Breast epithelium (tissue), 3 donors: ENCODE measurements around the gene SFXN1.

Experiments used
- POLR2A ChIP-seq: fragments of 450-650 bp; IDR thresholded peaks from one replicate; pipeline ENCODE4 v1.6.1; 2016; ENCODE audit warnings: antibody characterized with exemption, mild to moderate bottlenecking, moderate library complexity
- POLR2AphosphoS5 ChIP-seq, 3 donors: sonication (generic); formaldehyde crosslinking; IDR thresholded peaks; one replicate each; pipeline ENCODE4 v1.6.1; 2017; ENCODE audit warnings: antibody characterized with exemption in 3 of 3
- TF ChIP-seq, protein P1 (sequence below), 3 donors: fragments of 450-650 bp; IDR thresholded peaks; one replicate each; pipeline ENCODE4 v1.5.1; 2016 to 2017; ENCODE audit warnings: antibody characterized with exemption in 3 of 3, mild to moderate bottlenecking in 3 of 3, moderate library complexity in 3 of 3

DNA sequence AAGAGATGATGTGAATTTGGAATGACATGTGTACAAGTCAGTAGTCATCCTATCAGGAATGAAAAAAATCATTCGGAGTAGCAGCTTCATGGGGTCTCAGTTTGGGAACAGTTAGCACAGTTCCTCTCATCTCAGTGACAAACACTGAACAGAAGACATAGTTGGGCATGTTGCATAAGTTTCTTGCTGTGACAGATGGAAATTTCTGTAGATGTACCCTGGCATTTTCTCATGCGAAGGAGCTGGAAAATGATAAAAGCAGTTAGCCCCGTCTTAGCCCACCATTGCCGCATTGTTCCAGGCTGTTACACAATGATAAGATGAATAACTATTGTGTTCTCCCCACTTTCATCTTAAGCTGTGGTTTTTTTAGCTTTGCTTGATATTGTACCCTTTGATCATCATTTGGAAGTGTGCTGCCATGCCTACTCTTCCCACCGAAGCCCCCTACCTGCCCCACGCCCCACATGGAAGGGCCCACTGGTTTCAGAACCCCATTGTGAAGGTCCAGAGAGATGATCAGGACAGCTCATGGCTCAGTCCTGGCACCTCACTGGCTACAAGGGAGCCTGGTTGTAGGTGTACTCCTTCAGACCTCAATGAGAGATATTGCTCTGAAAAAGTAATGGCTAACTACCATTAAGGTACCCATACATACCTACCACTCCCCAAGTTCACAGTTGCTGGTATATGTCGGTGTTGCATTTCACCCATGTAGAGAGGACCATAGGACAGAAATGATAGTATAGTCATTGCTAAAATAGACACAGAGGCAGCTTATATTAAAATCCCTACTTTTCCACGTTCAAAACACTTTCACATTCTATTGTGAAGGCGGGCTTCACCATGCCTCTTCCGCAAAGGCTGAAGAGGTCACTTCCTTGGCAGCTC lies 38.8 kb downstream of the SFXN1 start:
- TF ChIP-seq, protein P1, sequence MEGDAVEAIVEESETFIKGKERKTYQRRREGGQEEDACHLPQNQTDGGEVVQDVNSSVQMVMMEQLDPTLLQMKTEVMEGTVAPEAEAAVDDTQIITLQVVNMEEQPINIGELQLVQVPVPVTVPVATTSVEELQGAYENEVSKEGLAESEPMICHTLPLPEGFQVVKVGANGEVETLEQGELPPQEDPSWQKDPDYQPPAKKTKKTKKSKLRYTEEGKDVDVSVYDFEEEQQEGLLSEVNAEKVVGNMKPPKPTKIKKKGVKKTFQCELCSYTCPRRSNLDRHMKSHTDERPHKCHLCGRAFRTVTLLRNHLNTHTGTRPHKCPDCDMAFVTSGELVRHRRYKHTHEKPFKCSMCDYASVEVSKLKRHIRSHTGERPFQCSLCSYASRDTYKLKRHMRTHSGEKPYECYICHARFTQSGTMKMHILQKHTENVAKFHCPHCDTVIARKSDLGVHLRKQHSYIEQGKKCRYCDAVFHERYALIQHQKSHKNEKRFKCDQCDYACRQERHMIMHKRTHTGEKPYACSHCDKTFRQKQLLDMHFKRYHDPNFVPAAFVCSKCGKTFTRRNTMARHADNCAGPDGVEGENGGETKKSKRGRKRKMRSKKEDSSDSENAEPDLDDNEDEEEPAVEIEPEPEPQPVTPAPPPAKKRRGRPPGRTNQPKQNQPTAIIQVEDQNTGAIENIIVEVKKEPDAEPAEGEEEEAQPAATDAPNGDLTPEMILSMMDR (IDR thresholded peaks at IDR 0.05) = no peak
- no peak for TF ChIP-seq POLR2AphosphoS5 (IDR thresholded peaks at IDR 0.05)
- no peak for TF ChIP-seq POLR2A
